ENCODE data around the gene GPC6.

Gene GPC6

GRCh38 chr13:93577105-93577504 lies 350.5 kb downstream of the GPC6 start:
- DNase-seq (ENCODE audit: low read depth): no peak

GRCh38 chr13:93589788-93590187 lies 363.2 kb downstream of the GPC6 start:
- DNase-seq (ENCODE audit: low read depth): no peak

GRCh38 chr13:93603043-93603442 lies 376.4 kb downstream of the GPC6 start:
- no peak for DNase-seq (ENCODE audit: low read depth)

- DNase-seq (ENCODE audit: low read depth): no peak
These were observed 388.2 kb downstream of the GPC6 start for GRCh38 chr13:93614776-93615175.

GRCh38 chr13:93620181-93620765 lies 393.7 kb downstream of the GPC6 start:
- DNase-seq (ENCODE audit: low read depth): no peak

- DNase-seq (ENCODE audit: low read depth): no peak
These were observed 394.4 kb downstream of the GPC6 start for GRCh38 chr13:93621051-93621450.

- no peak for DNase-seq (ENCODE audit: low read depth)
These were observed 395.4 kb downstream of the GPC6 start for GRCh38 chr13:93621966-93622365.

- DNase-seq (ENCODE audit: low read depth): no peak
These were observed 397.7 kb downstream of the GPC6 start for GRCh38 chr13:93624311-93624777.

- DNase-seq (ENCODE audit: low read depth): no peak
These were observed 398.9 kb downstream of the GPC6 start for GRCh38 chr13:93625536-93625935.

GRCh38 chr13:93628136-93628797 lies 401.7 kb downstream of the GPC6 start:
- no peak for DNase-seq (ENCODE audit: low read depth)

GRCh38 chr13:93635616-93636032 lies 409.0 kb downstream of the GPC6 start:
- DNase-seq (ENCODE audit: low read depth): no peak

- DNase-seq (ENCODE audit: low read depth): no peak
These were observed 411.2 kb downstream of the GPC6 start for GRCh38 chr13:93637852-93638251.

GRCh38 chr13:93640452-93640851 lies 413.8 kb downstream of the GPC6 start:
- DNase-seq (ENCODE audit: low read depth): no peak

- DNase-seq (ENCODE audit: low read depth): no peak
These were observed 419.6 kb downstream of the GPC6 start for GRCh38 chr13:93646245-93646644.

GRCh38 chr13:93649496-93649895 lies 422.9 kb downstream of the GPC6 start:
- no peak for DNase-seq (ENCODE audit: low read depth)

GRCh38 chr13:93653776-93654175 lies 427.2 kb downstream of the GPC6 start:
- DNase-seq (ENCODE audit: low read depth): no peak

- DNase-seq (ENCODE audit: low read depth): no peak
These were observed 428.5 kb downstream of the GPC6 start for GRCh38 chr13:93655154-93655553.

- DNase-seq (ENCODE audit: low read depth): no peak
These were observed 433.9 kb downstream of the GPC6 start for GRCh38 chr13:93660391-93661063.

- no peak for DNase-seq (ENCODE audit: low read depth)
These were observed 444.3 kb downstream of the GPC6 start for GRCh38 chr13:93670866-93671265.

- no peak for DNase-seq (ENCODE audit: low read depth)
These were observed 446.4 kb downstream of the GPC6 start for GRCh38 chr13:93672996-93673395.

- DNase-seq (ENCODE audit: low read depth): no peak
These were observed 447.3 kb downstream of the GPC6 start for GRCh38 chr13:93673885-93674284.

- DNase-seq (ENCODE audit: low read depth): no peak
These were observed 447.7 kb downstream of the GPC6 start for GRCh38 chr13:93674337-93674755.

- no peak for DNase-seq (ENCODE audit: low read depth)
These were observed 453.7 kb downstream of the GPC6 start for GRCh38 chr13:93680329-93680728.

Measured in stimulated activated CD4-positive, alpha-beta T cell treated with anti-CD3 and anti-CD28 coated beads, Interleukin-2, amount 100 ng/mL, for 4 hours (primary cell).